ENCODE measurements around the gene GNG5.

- no peak for TF ChIP-seq CTCF (IDR thresholded peaks at IDR 0.05)
- no peak for TF ChIP-seq POLR2A (IDR thresholded peaks at IDR 0.05)
Observed at GRCh38 chr1:84506729-84507453, 510 bp upstream of the GNG5 start.
